ENCODE measurements around the gene PAX5.
"Not testable (repeated sequence)": the region's sequence is repeated elsewhere in the genome, so short reads cannot be mapped to it uniquely, and the experiment has no call there.

The PAX5 gene

GRCh38 chr9:36872641-36873040 lies 161.4 kb downstream of the PAX5 start:
- no peak for TF ChIP-seq ZFX (IDR thresholded peaks at IDR 0.05)
- TF ChIP-seq CTCF (conservative IDR thresholded peaks at IDR 0.05), result no peak
- H3K27ac ChIP-seq, result no peak overlapping the region

GRCh38 chr9:36871606-36872005 lies 162.5 kb downstream of the PAX5 start:
- no peak overlapping the region for H3K27ac ChIP-seq
- no peak for TF ChIP-seq ZFX (IDR thresholded peaks at IDR 0.05)
- no peak for TF ChIP-seq CTCF (conservative IDR thresholded peaks at IDR 0.05)

GRCh38 chr9:36870960-36871359 lies 163.1 kb downstream of the PAX5 start:
- H3K27ac ChIP-seq, result no peak overlapping the region

GRCh38 chr9:36869605-36870004 lies 164.5 kb downstream of the PAX5 start:
- not testable (repeated sequence) for H3K27ac ChIP-seq

More at GRCh38 chr9:36870960-36871359, 163.1 kb downstream of the PAX5 start:
- no peak for TF ChIP-seq CTCF (conservative IDR thresholded peaks at IDR 0.05)
- no peak for TF ChIP-seq ZFX (IDR thresholded peaks at IDR 0.05)

- H3K27ac ChIP-seq, result no peak overlapping the region
- TF ChIP-seq ZFX (IDR thresholded peaks at IDR 0.05) (no peak), CTCF (conservative IDR thresholded peaks at IDR 0.05) (no peak)
Measured at GRCh38 chr9:36868586-36869282, 165.3 kb downstream of the PAX5 start.

GRCh38 chr9:36867672-36868471 lies 166.2 kb downstream of the PAX5 start:
- TF ChIP-seq CTCF (conservative IDR thresholded peaks at IDR 0.05), result no peak
- H3K27ac ChIP-seq, result no peak overlapping the region

GRCh38 chr9:36867241-36867640 lies 166.8 kb downstream of the PAX5 start:
- no peak overlapping the region for H3K27ac ChIP-seq
- TF ChIP-seq ZFX (IDR thresholded peaks at IDR 0.05), result no peak
- TF ChIP-seq CTCF (conservative IDR thresholded peaks at IDR 0.05), result no peak
